Heart right ventricle (tissue), 16 donors: Measurements from ENCODE around the gene MAP3K19. TPM values are rescaled to one million over a fixed set of nuclear protein-coding genes. Genes with fewer than 3 reads are reported as not detected.

Source experiments
- ATAC-seq, 8 donors: fragments of 200-7000 bp; cut with Tn5 transposase; one replicate each; pipeline ENCODE4 v1.9.1; 2020; ENCODE audit warnings: mild to moderate bottlenecking in 8 of 8, moderate library complexity in 8 of 8, moderate number of reproducible peaks in 1 of 8
- DNase-seq, 2 donors: peaks; one replicate each; pipeline ENCODE4 v3.0.0-alpha.2; 2020
- H3K27ac ChIP-seq, 10 donors: fragments of 200-600 bp; sonication (generic) in 2 of 10; one replicate each; pipeline versions ENCODE4 v1.5.0 to v1.8.0; 2020 to 2022; ENCODE audit warnings: mild to moderate bottlenecking in 3 of 10
- H3K27me3 ChIP-seq, 7 donors: fragments of 200-600 bp; one replicate each; pipeline ENCODE4 v1.8.0; 2021 to 2022; ENCODE audit warnings: mild to moderate bottlenecking in 2 of 7
- H3K36me3 ChIP-seq, 9 donors: fragments of 200-600 bp; sonication (generic) in 1 of 9; one replicate each; pipeline versions ENCODE4 v1.5.0 to v1.8.0; 2020 to 2022; ENCODE audit warnings: mild to moderate bottlenecking in 2 of 9
- H3K4me1 ChIP-seq, 9 donors: fragments of 200-600 bp; sonication (generic) in 1 of 9; one replicate each; pipeline versions ENCODE4 v1.5.0 to v1.8.0; 2020 to 2022; ENCODE audit warnings: mild to moderate bottlenecking in 4 of 9
- H3K4me3 ChIP-seq, 10 donors: fragments of 200-600 bp; sonication (generic) in 2 of 10; one replicate each; pipeline versions ENCODE4 v1.5.0 to v1.8.0; 2020 to 2022; ENCODE audit warnings: mild to moderate bottlenecking in 7 of 10, moderate library complexity in 2 of 10
- H3K9me3 ChIP-seq, 11 donors: fragments of 200-600 bp in 10 of 11; sonication (generic) in 2 of 11; one replicate each; pipeline versions ENCODE4 v1.5.0 to v1.8.0; 2013 to 2022; ENCODE audit warnings: mild to moderate bottlenecking in 2 of 11, control low read depth in 1 of 11, moderate library complexity in 1 of 11
- WGBS, 2 donors: extraction: QIAGEN DNeasy Blood & Tissue Kit; methylation state at CpG; one replicate each; pipeline ENCODE4 v1.1.7; 2013; ENCODE audit warnings: inconsistent platforms in 1 of 2; 5-methylcytosine and 5-hydroxymethylcytosine counted together
- intact Hi-C, 10 donors: fragments of 100-400 bp; cut with DNase I; formaldehyde crosslinking; loops; one replicate each; pipeline versions ENCODE4 v1.11.1 to v1.14.2; 2022
- polyA plus RNA-seq, 2 donors: library from polyadenylated mRNA; stranded (reverse); fragments of 200-250 nt; gene quantifications; one replicate each; pipeline ENCODE4 v1.2.3, GENCODE V29; 2013
- total RNA-seq, 10 donors: library from RNA; stranded (reverse); fragmentation: NEBNext Ultra II Directional in 3 of 10; extraction: Animal tissue kit (Norgen Biotek cat#: 25700) in 3 of 10; gene quantifications; one replicate each; pipeline versions ENCODE4 v1.2.1 to v1.2.4, GENCODE V29; 2021 to 2023
- TF ChIP-seq, protein P1 (sequence below), 9 donors: fragments of 200-600 bp; sonication (generic) in 2 of 9; IDR thresholded peaks; one replicate each; pipeline versions ENCODE4 v1.5.0 to v1.8.0; 2021 to 2022; ENCODE audit warnings: antibody characterized with exemption in 9 of 9, mild to moderate bottlenecking in 5 of 9, moderate library complexity in 1 of 9
- donor health status: Arrhythmogenic right ventricular cardiomyopathy.
- donor health status: ischemic (EF 13 %, LVEDD 7.1; RV severe dilation, severe dysfunction).
- donor health status: healthy with polysubstance abuse.
- donor health status: DM: no; HTN: yes; CAD: no.
- donor health status: DM: no; HTN: no; CAD: no.
- donor health status: ischemic (EF 25% LVEDD 6.9; RV normal size, moderate dysfunction).
- donor health status: ischemic (EF 25% LVEDD 5.7; RV mildly dilated, moderate dysfunction).
- donor health status: healthy.
- donor health status: DM: yes; HTN: yes; CAD: no.
- donor health status: Ischemic cardiomyopathy.
- donor health status: ischemic (EF 35%, LVEDD 5.7; RV mildly dilated, moderate dysfunction).
- donor health status: nonischemic (EF 11% LVEDD 7.7; RV severe dilation, severe dysfunction).
- donor health status: DM: yes; HTN: yes; CAD: no.
- donor health status: PGD.
- donor health status: ischemic (EF 29% LVEDD 5.4; RV normal size, mild dysfunction).
- donor health status: nonischemic (EF 23%, LVEDD 6.1; RV moderate dilation, normal function).

Gene MAP3K19
- total and polyA plus RNA-seq, 12 donors = not detected

DNA sequence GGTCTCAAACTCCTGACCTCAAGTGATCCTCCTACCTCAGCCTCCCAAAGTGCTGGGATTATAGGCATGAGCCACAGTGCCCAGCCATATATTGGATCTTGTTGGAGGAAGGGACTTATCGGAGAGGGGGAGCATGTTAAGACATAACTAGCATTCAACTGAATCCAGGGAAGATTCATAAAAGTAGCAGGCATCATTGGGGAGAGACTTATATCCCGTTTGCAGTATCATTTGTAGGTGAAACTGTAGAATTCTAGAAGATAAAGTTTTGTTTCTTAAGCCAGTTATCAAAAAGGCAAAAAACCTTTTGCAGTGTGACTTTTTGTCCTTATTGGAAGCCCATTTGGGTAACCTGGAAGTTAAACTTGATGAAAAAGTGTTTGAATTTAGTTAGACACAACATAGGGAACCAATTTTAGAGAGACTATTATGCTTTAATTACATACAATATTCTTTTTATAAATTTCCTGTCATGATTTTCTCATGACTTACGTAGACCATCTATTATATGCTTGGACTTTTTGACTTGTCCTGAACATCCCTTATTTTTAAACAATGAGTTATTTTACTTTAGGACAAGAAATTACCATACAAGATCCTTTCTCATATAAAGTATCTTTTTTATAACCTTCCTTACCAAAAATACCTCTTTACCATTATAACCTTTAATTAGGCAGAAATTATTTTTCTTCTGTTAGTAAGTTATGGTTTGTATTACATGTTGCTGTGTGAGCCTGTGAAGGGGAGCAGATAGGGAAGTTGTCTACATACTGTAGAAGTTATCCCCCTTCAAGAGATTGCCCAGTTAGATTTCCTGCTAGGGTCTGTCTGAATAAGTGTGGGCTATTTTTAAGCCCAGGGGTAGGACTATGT, 25.1 kb upstream of the MAP3K19 start:
- intact Hi-C loops = no loop called here
- 98 to 99% methylated on average over 3 of the region's 3 CpGs for WGBS, 2 donors
- ATAC-seq = no peak

DNA sequence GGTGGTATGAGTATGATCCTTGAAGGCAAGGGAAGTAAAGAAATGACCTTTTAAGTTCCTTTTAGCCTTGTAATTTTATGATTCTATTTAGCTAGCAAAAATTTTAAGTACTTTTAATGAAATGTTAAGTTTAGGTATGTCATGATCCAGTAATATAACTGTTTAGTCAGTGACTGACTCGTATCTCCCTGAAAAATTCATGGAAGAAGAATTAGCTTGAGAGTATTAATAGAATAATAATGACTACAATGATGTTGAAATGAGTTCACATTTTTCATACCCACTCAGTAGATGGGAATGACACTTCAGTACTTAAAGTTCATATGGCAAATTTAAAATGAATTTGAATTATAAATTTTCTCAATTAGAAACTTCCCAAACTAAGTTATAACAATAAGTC, 19.5 kb upstream of the MAP3K19 start:
- no peak overlapping the region for H3K4me3 ChIP-seq
- TF ChIP-seq, protein P1, sequence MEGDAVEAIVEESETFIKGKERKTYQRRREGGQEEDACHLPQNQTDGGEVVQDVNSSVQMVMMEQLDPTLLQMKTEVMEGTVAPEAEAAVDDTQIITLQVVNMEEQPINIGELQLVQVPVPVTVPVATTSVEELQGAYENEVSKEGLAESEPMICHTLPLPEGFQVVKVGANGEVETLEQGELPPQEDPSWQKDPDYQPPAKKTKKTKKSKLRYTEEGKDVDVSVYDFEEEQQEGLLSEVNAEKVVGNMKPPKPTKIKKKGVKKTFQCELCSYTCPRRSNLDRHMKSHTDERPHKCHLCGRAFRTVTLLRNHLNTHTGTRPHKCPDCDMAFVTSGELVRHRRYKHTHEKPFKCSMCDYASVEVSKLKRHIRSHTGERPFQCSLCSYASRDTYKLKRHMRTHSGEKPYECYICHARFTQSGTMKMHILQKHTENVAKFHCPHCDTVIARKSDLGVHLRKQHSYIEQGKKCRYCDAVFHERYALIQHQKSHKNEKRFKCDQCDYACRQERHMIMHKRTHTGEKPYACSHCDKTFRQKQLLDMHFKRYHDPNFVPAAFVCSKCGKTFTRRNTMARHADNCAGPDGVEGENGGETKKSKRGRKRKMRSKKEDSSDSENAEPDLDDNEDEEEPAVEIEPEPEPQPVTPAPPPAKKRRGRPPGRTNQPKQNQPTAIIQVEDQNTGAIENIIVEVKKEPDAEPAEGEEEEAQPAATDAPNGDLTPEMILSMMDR (IDR thresholded peaks at IDR 0.05) = no peak
- H3K4me1 ChIP-seq = peaks cover 0 to 28% (median 10%) of the 10 kb centered on the region in 9 donors
- WGBS, 2 donors = 45 to 55% methylated on average over 1 of the region's 1 CpG
- H3K27ac ChIP-seq = no peak overlapping the region
- intact Hi-C loops = no loop called here
- H3K36me3 ChIP-seq = peaks cover 0 to 25% (median 4%) of the 10 kb centered on the region in 9 donors
- peaks cover 0 to 13% (median 0%) of the 10 kb centered on the region in 11 donors for H3K9me3 ChIP-seq
- H3K27me3 ChIP-seq = no peaks in the 10 kb centered on the region
- ATAC-seq = no peak
- DNase-seq = no peak

More for the DNA sequence above, 25.1 kb upstream of the MAP3K19 start:
- peaks cover 0 to 21% (median 3%) of the 10 kb centered on the region in 9 donors for H3K36me3 ChIP-seq
- H3K4me3 ChIP-seq = no peak overlapping the region
- peaks cover 0 to 29% (median 11%) of the 10 kb centered on the region in 11 donors for H3K9me3 ChIP-seq
- H3K4me1 ChIP-seq = peaks cover 0 to 11% (median 5%) of the 10 kb centered on the region in 9 donors
- no peaks in the 10 kb centered on the region for H3K27me3 ChIP-seq
- TF ChIP-seq, protein P1 (IDR thresholded peaks at IDR 0.05) = no peak
- no peak for DNase-seq
- H3K27ac ChIP-seq = no peak overlapping the region

DNA sequence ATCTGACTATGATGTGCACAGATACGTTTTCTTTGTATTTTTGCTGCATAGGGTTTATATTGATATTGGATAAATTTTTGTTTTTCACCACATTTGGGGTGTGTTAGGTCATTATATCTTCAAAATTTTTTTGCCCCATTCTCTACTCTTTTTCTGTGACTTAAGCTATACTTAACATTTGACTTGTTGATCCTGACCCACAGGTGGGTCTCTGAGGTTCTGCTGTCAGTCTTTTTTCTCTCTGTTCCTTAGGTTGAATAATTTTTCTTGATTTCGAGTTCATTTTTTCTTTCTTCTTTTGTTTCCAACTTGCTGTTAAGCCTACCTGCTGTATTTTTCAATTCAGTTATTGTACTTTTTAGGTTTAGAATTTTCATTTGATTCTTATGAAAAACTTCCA, 16.9 kb upstream of the MAP3K19 start:
- H3K27me3 ChIP-seq = no peaks in the 10 kb centered on the region
- no peak overlapping the region for H3K4me3 ChIP-seq
- DNase-seq (no peak), ATAC-seq (no peak)
- 94 to 95% methylated on average over 2 of the region's 2 CpGs for whole genome bisulfite sequencing, 2 donors
- H3K9me3 ChIP-seq = peaks cover 0 to 10% (median 0%) of the 10 kb centered on the region in 11 donors
- H3K4me1 ChIP-seq = peaks cover 0 to 32% (median 10%) of the 10 kb centered on the region in 9 donors
- peaks cover 0 to 39% (median 19%) of the 10 kb centered on the region in 9 donors for H3K36me3 ChIP-seq
- intact Hi-C loops = no loop called here
- no peak overlapping the region for H3K27ac ChIP-seq
- TF ChIP-seq, protein P1 (IDR thresholded peaks at IDR 0.05) = no peak

DNA sequence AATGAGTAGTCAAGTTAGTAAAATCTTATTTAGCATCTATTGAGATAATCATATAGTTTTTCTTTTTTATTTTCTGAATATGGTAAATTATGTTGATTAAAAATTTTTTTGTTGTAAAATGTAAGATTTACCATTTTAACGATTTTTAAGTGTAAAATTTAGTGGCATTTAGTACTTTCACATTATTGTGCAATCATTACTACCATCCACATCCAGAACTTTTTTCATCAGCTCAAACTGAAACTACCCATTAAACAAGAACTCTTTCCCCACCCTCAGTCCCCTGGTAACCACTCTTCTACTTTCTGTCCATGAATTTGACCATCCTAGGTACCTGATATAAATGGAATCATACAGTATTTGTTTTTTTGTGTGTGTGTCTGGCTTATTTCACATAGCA, 16.0 kb upstream of the MAP3K19 start:
- Histone ChIP-seq H3K27ac (no peak overlapping the region), H3K27me3 (no peaks in the 10 kb centered on the region), H3K36me3 (peaks cover 0 to 47% (median 19%) of the 10 kb centered on the region in 9 donors), H3K4me1 (peaks cover 0 to 40% (median 11%) of the 10 kb centered on the region in 9 donors), H3K4me3 (no peak overlapping the region), H3K9me3 (peaks cover 0 to 10% (median 0%) of the 10 kb centered on the region in 11 donors)
- TF ChIP-seq, protein P1 (IDR thresholded peaks at IDR 0.05) = no peak
- intact Hi-C loops = no loop called here
- WGBS, 2 donors = 91 to 95% methylated on average over 1 of the region's 1 CpG
- DNase-seq = no peak
- no peak for ATAC-seq
